NCI-H446 (cell line): Measurements from ENCODE around the gene RNU6-9.

Experiments
- DNase-seq, 2 experiments: peaks; one replicate each; lab custom pipeline; 2025; lab: John Stamatoyannopoulos, UW

Gene RNU6-9

GRCh38 chr19:899336-900042, 6.2 kb downstream of the RNU6-9 start:
- no peak for DNase-seq

- no peak for DNase-seq
Observed at GRCh38 chr19:900043-900301, 6.7 kb downstream of the RNU6-9 start.

GRCh38 chr19:900302-901111, 7.2 kb downstream of the RNU6-9 start:
- no peak for DNase-seq

GRCh38 chr19:901216-902092, 8.2 kb downstream of the RNU6-9 start:
- DNase-seq, result no peak

- no peak for DNase-seq
Observed at GRCh38 chr19:902093-902370, 8.7 kb downstream of the RNU6-9 start.

- DNase-seq, result no peak
Observed at GRCh38 chr19:902446-903226, 9.4 kb downstream of the RNU6-9 start.

GRCh38 chr19:903266-903797, 10.0 kb downstream of the RNU6-9 start:
- no peak for DNase-seq

- DNase-seq, result no peak
Observed at GRCh38 chr19:904545-904944, 11.3 kb downstream of the RNU6-9 start.

- DNase-seq, result no peak
Observed at GRCh38 chr19:906480-906879, 13.2 kb downstream of the RNU6-9 start.

- DNase-seq, result no peak
Observed at GRCh38 chr19:907183-907853, 14.0 kb downstream of the RNU6-9 start.

GRCh38 chr19:911197-912033, 18.1 kb downstream of the RNU6-9 start:
- no peak for DNase-seq

GRCh38 chr19:912181-913079, 19.1 kb downstream of the RNU6-9 start:
- no peak for DNase-seq

GRCh38 chr19:913080-913748, 19.9 kb downstream of the RNU6-9 start, which contains the start of gene R3HDM4:
Gene R3HDM4, minus strand, starts transcription at chr19:913219. Its CDS starts 62 bp downstream, at chr19:913157.
- peak in 1 of 2 experiments; percentile 61 for DNase-seq

- DNase-seq, result no peak
Observed at GRCh38 chr19:916645-917322, 23.5 kb downstream of the RNU6-9 start.

GRCh38 chr19:917323-918151, 24.3 kb downstream of the RNU6-9 start, which contains the start of gene KISS1R:
Gene KISS1R, plus strand, starts transcription at chr19:917333. Its CDS starts 170 bp downstream, at chr19:917503.
- DNase-seq, result no peak

- DNase-seq, result no peak
Observed at GRCh38 chr19:918152-918437, 24.8 kb downstream of the RNU6-9 start.

GRCh38 chr19:918481-919198, 25.4 kb downstream of the RNU6-9 start:
- DNase-seq, result no peak
